PC-9 (cell line): ENCODE measurements around the gene POMGNT2. TPM values are rescaled to one million over a fixed set of nuclear protein-coding genes. Genes with fewer than 3 reads are reported as not detected.

ENCODE experiments used
- BruUV-seq: library from RNA; stranded (reverse); fragments of 400-500 nt; replicated peaks from 2 replicates; lab custom pipeline; 2021; lab: Mats Ljungman, UMichigan
- CTCF ChIA-PET: fragments of 300-600 bp; sonication (Branson Sonifier 250); formaldehyde crosslinking; loops from one replicate; lab custom pipeline; 2022; ENCODE audit warnings: antibody characterized with exemption; lab: Charles Lee
- POLR2A ChIA-PET: fragments of 300-600 bp; sonication (Branson Sonifier 250); formaldehyde crosslinking; loops from one replicate; lab custom pipeline; 2022; ENCODE audit warnings: antibody characterized with exemption; ENCODE audit not compliant: unreplicated experiment; lab: Charles Lee
- DNase-seq, 2 experiments: peaks; one replicate each; pipeline versions ENCODE4 v3.0.0 to v3.0.0-alpha.2; 2015 to 2022; ENCODE audit warnings: mixed read lengths in 1 of 2
- H2AFZ ChIP-seq: fragments of 200-600 bp; sonication (generic); 2 replicates; pipeline ENCODE4 v1.8.1; 2017; ENCODE audit warnings: antibody characterized with exemption
- H3F3A ChIP-seq: fragments of 200-600 bp; sonication (generic); 2 replicates; pipeline ENCODE4 v1.8.1; 2017; ENCODE audit warnings: antibody characterized with exemption, mild to moderate bottlenecking, low read depth; ENCODE audit not compliant: insufficient read depth
- H3K27ac ChIP-seq: fragments of 200-600 bp; sonication (generic); 2 replicates; pipeline ENCODE4 v1.6.1; 2016; ENCODE audit warnings: mixed run types
- H3K27me3 ChIP-seq: fragments of 200-600 bp; sonication (generic); 2 replicates; pipeline ENCODE4 v1.6.1; 2016; ENCODE audit warnings: low read depth, mixed run types; ENCODE audit not compliant: insufficient read depth
- H3K36me3 ChIP-seq: fragments of 200-600 bp; sonication (generic); 2 replicates; pipeline ENCODE4 v1.6.1; 2016; ENCODE audit warnings: low read depth, mixed run types
- H3K4me1 ChIP-seq: fragments of 200-600 bp; sonication (generic); replicated peaks from 2 replicates; pipeline ENCODE4 v1.6.1; 2016; ENCODE audit warnings: mixed run types; ENCODE audit not compliant: insufficient read depth
- H3K4me2 ChIP-seq: fragments of 200-600 bp; sonication (generic); 2 replicates; pipeline ENCODE4 v1.6.1; 2017; ENCODE audit warnings: mixed run types
- H3K4me3 ChIP-seq: fragments of 200-600 bp; sonication (generic); 2 replicates; pipeline ENCODE4 v1.6.1; 2016; ENCODE audit warnings: mixed run types
- H3K79me2 ChIP-seq: fragments of 200-600 bp; sonication (generic); 2 replicates; pipeline ENCODE4 v1.6.1; 2017; ENCODE audit warnings: low read depth, mixed run types
- H3K9me2 ChIP-seq: fragments of 200-600 bp; sonication (generic); 2 replicates; pipeline ENCODE4 v1.8.1; 2017; ENCODE audit warnings: mild to moderate bottlenecking; ENCODE audit not compliant: insufficient read depth
- H3K9me3 ChIP-seq: fragments of 200-600 bp; sonication (generic); 2 replicates; pipeline ENCODE4 v1.8.1; 2016; ENCODE audit warnings: low read depth; ENCODE audit not compliant: insufficient read depth
- H4K20me1 ChIP-seq: fragments of 200-600 bp; sonication (generic); 2 replicates; pipeline ENCODE4 v1.8.1; 2017; ENCODE audit not compliant: insufficient read depth
- EZH2 ChIP-seq: fragments of 200-600 bp; sonication (generic); IDR thresholded peaks from 2 replicates; pipeline ENCODE4 v1.8.0; 2017; ENCODE audit warnings: antibody characterized with exemption, low read depth
- intact Hi-C: fragments of 100-400 bp; cut with micrococcal nuclease; formaldehyde crosslinking; loops from one replicate; pipeline ENCODE4 v1.10.0; 2022; ENCODE audit not compliant: unreplicated experiment
- total RNA-seq: library from RNA; stranded (reverse); gene quantifications from 2 replicates; pipeline ENCODE4 v1.2.3, GENCODE V29; 2021
- TF ChIP-seq, protein P1 (sequence below): fragments of 200-600 bp; sonication (generic); conservative IDR thresholded peaks from 2 replicates; pipeline ENCODE4 v1.6.1; 2017; ENCODE audit warnings: mixed run types, antibody characterized with exemption, mild to moderate bottlenecking, moderate library complexity

The POMGNT2 gene
- total RNA-seq, 1 experiment from 2014 or later: 17.2 TPM

DNA sequence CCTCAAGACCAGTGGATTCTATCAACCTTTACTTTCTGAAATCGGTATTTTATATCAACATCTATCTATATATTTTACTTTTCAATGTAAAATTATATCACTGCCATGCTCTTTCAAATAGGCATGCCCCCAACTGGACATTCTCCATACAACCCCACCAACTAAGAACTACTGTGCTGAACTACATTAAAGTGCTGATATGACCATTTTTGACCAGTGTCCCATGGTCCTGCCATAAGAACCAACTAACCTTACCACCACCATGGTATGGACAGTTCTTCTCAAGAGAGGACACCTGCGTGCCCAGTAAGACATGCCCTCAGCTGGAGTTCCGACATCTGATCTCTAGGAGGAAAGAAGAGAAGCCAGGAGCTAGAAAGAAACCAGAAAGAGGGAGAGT, 15.6 kb downstream of the POMGNT2 start:
- Histone ChIP-seq H2AFZ (no peak overlapping the region), H3K9me3 (no peaks in the 10 kb centered on the region), H3K79me2 (no peaks in the 10 kb centered on the region), H3K27ac (no peak overlapping the region), H3F3A (no peaks in the 10 kb centered on the region), H3K4me2 (no peak overlapping the region), H3K9me2 (no peaks in the 10 kb centered on the region), H4K20me1 (no peaks in the 10 kb centered on the region), H3K27me3 (no peaks in the 10 kb centered on the region), H3K36me3 (no peaks in the 10 kb centered on the region), H3K4me1 (no peaks in the 10 kb centered on the region), H3K4me3 (no peak overlapping the region)
- intact Hi-C loops: no loop called here
- no peak for DNase-seq
- CTCF ChIA-PET: interaction anchor here (0.6 kb wide), 1 partner anchor 259 kb away, joined by 3 read pairs; no protein-coding TSS in a partner anchor
- no peak for TF ChIP-seq EZH2
- TF ChIP-seq, protein P1, sequence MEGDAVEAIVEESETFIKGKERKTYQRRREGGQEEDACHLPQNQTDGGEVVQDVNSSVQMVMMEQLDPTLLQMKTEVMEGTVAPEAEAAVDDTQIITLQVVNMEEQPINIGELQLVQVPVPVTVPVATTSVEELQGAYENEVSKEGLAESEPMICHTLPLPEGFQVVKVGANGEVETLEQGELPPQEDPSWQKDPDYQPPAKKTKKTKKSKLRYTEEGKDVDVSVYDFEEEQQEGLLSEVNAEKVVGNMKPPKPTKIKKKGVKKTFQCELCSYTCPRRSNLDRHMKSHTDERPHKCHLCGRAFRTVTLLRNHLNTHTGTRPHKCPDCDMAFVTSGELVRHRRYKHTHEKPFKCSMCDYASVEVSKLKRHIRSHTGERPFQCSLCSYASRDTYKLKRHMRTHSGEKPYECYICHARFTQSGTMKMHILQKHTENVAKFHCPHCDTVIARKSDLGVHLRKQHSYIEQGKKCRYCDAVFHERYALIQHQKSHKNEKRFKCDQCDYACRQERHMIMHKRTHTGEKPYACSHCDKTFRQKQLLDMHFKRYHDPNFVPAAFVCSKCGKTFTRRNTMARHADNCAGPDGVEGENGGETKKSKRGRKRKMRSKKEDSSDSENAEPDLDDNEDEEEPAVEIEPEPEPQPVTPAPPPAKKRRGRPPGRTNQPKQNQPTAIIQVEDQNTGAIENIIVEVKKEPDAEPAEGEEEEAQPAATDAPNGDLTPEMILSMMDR: no peak
- BruUV-seq: no TSS peak
- POLR2A ChIA-PET: no interaction called here

- intact Hi-C loops: no loop called here
- no peaks in the 10 kb centered on the region for H3K27me3 ChIP-seq
- no peak for TF ChIP-seq EZH2
- TF ChIP-seq, protein P1: no peak
- no TSS peak for BruUV-seq
- no peaks in the 10 kb centered on the region for H3K9me2 ChIP-seq
- H3K79me2 ChIP-seq: no peaks in the 10 kb centered on the region
- H3K27ac ChIP-seq: no peak overlapping the region
- no peaks in the 10 kb centered on the region for H3K36me3 ChIP-seq
- H3K4me3 ChIP-seq: no peak overlapping the region
- no peak overlapping the region for H3K4me2 ChIP-seq
- no peak overlapping the region for H2AFZ ChIP-seq
- no peaks in the 10 kb centered on the region for H4K20me1 ChIP-seq
- ChIA-PET CTCF (no interaction called here), POLR2A (no interaction called here)
- no peaks in the 10 kb centered on the region for H3K4me1 ChIP-seq
- no peaks in the 10 kb centered on the region for H3F3A ChIP-seq
- no peaks in the 10 kb centered on the region for H3K9me3 ChIP-seq
- no peak for DNase-seq
Observed at GRCh38 chr3:43089081-43089480, 16.8 kb downstream of the POMGNT2 start.

GRCh38 chr3:43087249-43087776, 18.6 kb downstream of the POMGNT2 start:
- DNase-seq: no peak
- H3K4me3 ChIP-seq: no peak overlapping the region
- BruUV-seq: no TSS peak
- H3K27me3 ChIP-seq: no peaks in the 10 kb centered on the region
- no peaks in the 10 kb centered on the region for H3F3A ChIP-seq
- intact Hi-C loops: no loop called here
- no peaks in the 10 kb centered on the region for H3K4me1 ChIP-seq
- ChIA-PET POLR2A (no interaction called here), CTCF (no interaction called here)
- no peak overlapping the region for H2AFZ ChIP-seq
- H3K27ac ChIP-seq: no peak overlapping the region
- H3K36me3 ChIP-seq: no peaks in the 10 kb centered on the region
- no peaks in the 10 kb centered on the region for H3K9me2 ChIP-seq
- H3K4me2 ChIP-seq: no peak overlapping the region
- TF ChIP-seq, protein P1: no peak
- no peak for TF ChIP-seq EZH2
- no peaks in the 10 kb centered on the region for H3K9me3 ChIP-seq
- no peaks in the 10 kb centered on the region for H4K20me1 ChIP-seq
- no peaks in the 10 kb centered on the region for H3K79me2 ChIP-seq
